PC-9 (cell line): ENCODE measurements around the gene DGKG. TPM values are rescaled to one million over a fixed set of nuclear protein-coding genes. Genes with fewer than 3 reads are reported as not detected.

Source experiments
- BruUV-seq: library from RNA; stranded (reverse); fragments of 400-500 nt; replicated peaks from 2 replicates; lab custom pipeline; 2021; lab: Mats Ljungman, UMichigan
- CTCF ChIA-PET: fragments of 300-600 bp; sonication (Branson Sonifier 250); formaldehyde crosslinking; loops from one replicate; lab custom pipeline; 2022; ENCODE audit warnings: antibody characterized with exemption; lab: Charles Lee
- POLR2A ChIA-PET: fragments of 300-600 bp; sonication (Branson Sonifier 250); formaldehyde crosslinking; loops from one replicate; lab custom pipeline; 2022; ENCODE audit warnings: antibody characterized with exemption; ENCODE audit not compliant: unreplicated experiment; lab: Charles Lee
- DNase-seq, 2 experiments: peaks; one replicate each; pipeline versions ENCODE4 v3.0.0 to v3.0.0-alpha.2; 2015 to 2022; ENCODE audit warnings: mixed read lengths in 1 of 2
- H2AFZ ChIP-seq: fragments of 200-600 bp; sonication (generic); 2 replicates; pipeline ENCODE4 v1.8.1; 2017; ENCODE audit warnings: antibody characterized with exemption
- H3F3A ChIP-seq: fragments of 200-600 bp; sonication (generic); 2 replicates; pipeline ENCODE4 v1.8.1; 2017; ENCODE audit warnings: antibody characterized with exemption, mild to moderate bottlenecking, low read depth; ENCODE audit not compliant: insufficient read depth
- H3K27ac ChIP-seq: fragments of 200-600 bp; sonication (generic); 2 replicates; pipeline ENCODE4 v1.6.1; 2016; ENCODE audit warnings: mixed run types
- H3K27me3 ChIP-seq: fragments of 200-600 bp; sonication (generic); 2 replicates; pipeline ENCODE4 v1.6.1; 2016; ENCODE audit warnings: low read depth, mixed run types; ENCODE audit not compliant: insufficient read depth
- H3K36me3 ChIP-seq: fragments of 200-600 bp; sonication (generic); 2 replicates; pipeline ENCODE4 v1.6.1; 2016; ENCODE audit warnings: low read depth, mixed run types
- H3K4me1 ChIP-seq: fragments of 200-600 bp; sonication (generic); replicated peaks from 2 replicates; pipeline ENCODE4 v1.6.1; 2016; ENCODE audit warnings: mixed run types; ENCODE audit not compliant: insufficient read depth
- H3K4me2 ChIP-seq: fragments of 200-600 bp; sonication (generic); 2 replicates; pipeline ENCODE4 v1.6.1; 2017; ENCODE audit warnings: mixed run types
- H3K4me3 ChIP-seq: fragments of 200-600 bp; sonication (generic); 2 replicates; pipeline ENCODE4 v1.6.1; 2016; ENCODE audit warnings: mixed run types
- H3K79me2 ChIP-seq: fragments of 200-600 bp; sonication (generic); 2 replicates; pipeline ENCODE4 v1.6.1; 2017; ENCODE audit warnings: low read depth, mixed run types
- H3K9me2 ChIP-seq: fragments of 200-600 bp; sonication (generic); 2 replicates; pipeline ENCODE4 v1.8.1; 2017; ENCODE audit warnings: mild to moderate bottlenecking; ENCODE audit not compliant: insufficient read depth
- H3K9me3 ChIP-seq: fragments of 200-600 bp; sonication (generic); 2 replicates; pipeline ENCODE4 v1.8.1; 2016; ENCODE audit warnings: low read depth; ENCODE audit not compliant: insufficient read depth
- H4K20me1 ChIP-seq: fragments of 200-600 bp; sonication (generic); 2 replicates; pipeline ENCODE4 v1.8.1; 2017; ENCODE audit not compliant: insufficient read depth
- CTCF ChIP-seq: fragments of 200-600 bp; sonication (generic); conservative IDR thresholded peaks from 2 replicates; pipeline ENCODE4 v1.6.1; 2017; ENCODE audit warnings: mixed run types, antibody characterized with exemption, mild to moderate bottlenecking, moderate library complexity
- EZH2 ChIP-seq: fragments of 200-600 bp; sonication (generic); IDR thresholded peaks from 2 replicates; pipeline ENCODE4 v1.8.0; 2017; ENCODE audit warnings: antibody characterized with exemption, low read depth
- intact Hi-C: fragments of 100-400 bp; cut with micrococcal nuclease; formaldehyde crosslinking; loops from one replicate; pipeline ENCODE4 v1.10.0; 2022; ENCODE audit not compliant: unreplicated experiment
- total RNA-seq: library from RNA; stranded (reverse); gene quantifications from 2 replicates; pipeline ENCODE4 v1.2.3, GENCODE V29; 2021

The DGKG gene
- total RNA-seq, 1 experiment from 2014 or later, result 20.0 TPM

- ChIA-PET POLR2A (interaction anchor here (0.7 kb wide), 1 partner anchor 60 kb away, joined by 3 read pairs; no protein-coding TSS in a partner anchor), CTCF (no interaction called here)
- H3K9me2 ChIP-seq, result no peaks in the 10 kb centered on the region
- intact Hi-C loops, result no loop called here
- no peaks in the 10 kb centered on the region for H4K20me1 ChIP-seq
- no peaks in the 10 kb centered on the region for H3K27me3 ChIP-seq
- no peak for DNase-seq
- H3F3A ChIP-seq, result no peaks in the 10 kb centered on the region
- H3K36me3 ChIP-seq, result no peaks in the 10 kb centered on the region
- no peaks in the 10 kb centered on the region for H3K79me2 ChIP-seq
- no TSS peak for BruUV-seq
- H3K4me3 ChIP-seq, result no peak overlapping the region
- no peaks in the 10 kb centered on the region for H3K4me1 ChIP-seq
- no peaks in the 10 kb centered on the region for H3K9me3 ChIP-seq
- H3K4me2 ChIP-seq, result no peak overlapping the region
- TF ChIP-seq CTCF, result no peak
- TF ChIP-seq EZH2, result no peak
- no peak overlapping the region for H2AFZ ChIP-seq
- no peak overlapping the region for H3K27ac ChIP-seq
Measured at GRCh38 chr3:186154641-186155040, 207.4 kb downstream of the DGKG start.

- H3K27ac ChIP-seq, result no peak overlapping the region
- H3K79me2 ChIP-seq, result no peaks in the 10 kb centered on the region
- ChIA-PET POLR2A (interaction anchor here (0.6 kb wide), 1 partner anchor 10 kb away, joined by 4 read pairs; no protein-coding TSS in a partner anchor), CTCF (no interaction called here)
- H3K9me3 ChIP-seq, result no peaks in the 10 kb centered on the region
- H2AFZ ChIP-seq, result no peak overlapping the region
- H3K4me3 ChIP-seq, result no peak overlapping the region
- H3K4me2 ChIP-seq, result no peak overlapping the region
- H4K20me1 ChIP-seq, result no peaks in the 10 kb centered on the region
- intact Hi-C loops, result no loop called here
- TF ChIP-seq EZH2 (no peak), CTCF (no peak)
- H3K27me3 ChIP-seq, result no peaks in the 10 kb centered on the region
- H3K4me1 ChIP-seq, result no peaks in the 10 kb centered on the region
- BruUV-seq, result no TSS peak
- H3K9me2 ChIP-seq, result no peaks in the 10 kb centered on the region
- no peaks in the 10 kb centered on the region for H3F3A ChIP-seq
- H3K36me3 ChIP-seq, result no peaks in the 10 kb centered on the region
- DNase-seq, result no peak
Measured at GRCh38 chr3:186152889-186153292, 209.1 kb downstream of the DGKG start.

- no peaks in the 10 kb centered on the region for H3F3A ChIP-seq
- ChIA-PET CTCF (no interaction called here), POLR2A (interaction anchor here (0.6 kb wide), 1 partner anchor 9 kb away, joined by 4 read pairs; no protein-coding TSS in a partner anchor)
- H3K79me2 ChIP-seq, result no peaks in the 10 kb centered on the region
- no peaks in the 10 kb centered on the region for H3K9me3 ChIP-seq
- H3K36me3 ChIP-seq, result no peaks in the 10 kb centered on the region
- no peaks in the 10 kb centered on the region for H3K9me2 ChIP-seq
- BruUV-seq, result no TSS peak
- no peaks in the 10 kb centered on the region for H3K4me1 ChIP-seq
- no peak overlapping the region for H3K27ac ChIP-seq
- intact Hi-C loops, result no loop called here
- no peaks in the 10 kb centered on the region for H4K20me1 ChIP-seq
- DNase-seq, result no peak
- no peak overlapping the region for H2AFZ ChIP-seq
- TF ChIP-seq EZH2, result no peak
- no peak for TF ChIP-seq CTCF
- H3K4me2 ChIP-seq, result no peak overlapping the region
- no peak overlapping the region for H3K4me3 ChIP-seq
- no peaks in the 10 kb centered on the region for H3K27me3 ChIP-seq
Measured at GRCh38 chr3:186152361-186152798, 209.7 kb downstream of the DGKG start.
